ENCODE measurements around the gene PSMA3.

GRCh38 chr14:58283730-58284129, 39.1 kb downstream of the PSMA3 start:
- TF ChIP-seq NANOG (IDR thresholded peaks at IDR 0.05; ENCODE audit: insufficient read depth, low read depth, low read length, poor library complexity, severe bottlenecking) (no peak), CREB1 (IDR thresholded peaks at IDR 0.05) (no peak), CTCF (IDR thresholded peaks at IDR 0.05; ENCODE audit: control extremely low read depth in 1 of 3, insufficient read depth in 1 of 3, low read depth in 1 of 3, low read length in 3 of 3) (no peak), MAX (IDR thresholded peaks at IDR 0.05) (no peak)
